Spleen (tissue), 11 donors: ENCODE measurements around the gene PRIM2. TPM values are rescaled to one million over a fixed set of nuclear protein-coding genes. Genes with fewer than 3 reads are reported as not detected.
A peak's percentile ranks its signal among the peaks of the same experiment; 100 is the strongest.
"Not testable (repeated sequence)": the region's sequence is repeated elsewhere in the genome, so short reads cannot be mapped to it uniquely, and the experiment has no call there.

Source experiments
- DNase-seq: peaks from one replicate; pipeline ENCODE4 v3.0.0-alpha.2; 2020
- H3K27ac ChIP-seq, 8 donors: fragments of 200-600 bp; sonication (generic) in 7 of 8; 1 replicate in 4 of 8; 2 replicates in 4 of 8; pipeline versions ENCODE4 v1.5.0 to v1.8.0; 2016 to 2021; ENCODE audit warnings: inconsistent platforms in 4 of 8, mild to moderate bottlenecking in 4 of 8, moderate library complexity in 1 of 8
- H3K27me3 ChIP-seq, 7 donors: fragments of 200-600 bp; sonication (generic) in 6 of 7; replicated peaks in 1 of 7; 1 replicate in 4 of 7; 2 replicates in 3 of 7; pipeline versions ENCODE4 v1.5.0 to v1.8.0; 2016 to 2021; ENCODE audit warnings: inconsistent platforms in 3 of 7, mild to moderate bottlenecking in 1 of 7
- H3K36me3 ChIP-seq, 6 donors: fragments of 200-600 bp; sonication (generic) in 5 of 6; 1 replicate in 4 of 6; 2 replicates in 2 of 6; pipeline versions ENCODE4 v1.5.0 to v1.8.0; 2016 to 2021; ENCODE audit warnings: inconsistent platforms in 2 of 6
- H3K4me1 ChIP-seq, 6 donors: fragments of 200-600 bp; sonication (generic) in 5 of 6; 1 replicate in 3 of 6; 2 replicates in 3 of 6; pipeline versions ENCODE4 v1.5.0 to v1.8.0; 2016 to 2021; ENCODE audit warnings: inconsistent platforms in 3 of 6
- H3K4me3 ChIP-seq, 8 donors: fragments of 200-600 bp; sonication (generic) in 7 of 8; 1 replicate in 4 of 8; 2 replicates in 4 of 8; pipeline versions ENCODE4 v1.5.0 to v1.8.0; 2016 to 2021; ENCODE audit warnings: inconsistent platforms in 4 of 8, mild to moderate bottlenecking in 4 of 8, moderate library complexity in 2 of 8
- H3K9me3 ChIP-seq, 8 donors: fragments of 200-600 bp; sonication (generic) in 7 of 8; 1 replicate in 4 of 8; 2 replicates in 4 of 8; pipeline versions ENCODE4 v1.5.0 to v1.8.0; 2016 to 2021; ENCODE audit warnings: inconsistent platforms in 4 of 8
- CTCF ChIP-seq, 11 experiments: fragments of 200-600 bp in 7 of 11; fragments of 450-650 bp in 4 of 11; sonication (generic) in 4 of 11; IDR thresholded peaks in 8 of 11; conservative IDR thresholded peaks in 3 of 11; 1 replicate in 7 of 11; 2 replicates in 4 of 11; pipeline versions ENCODE4 v1.4.0 to v1.8.0; 2016 to 2021; ENCODE audit warnings: antibody characterized with exemption in 11 of 11, inconsistent platforms in 4 of 11, mild to moderate bottlenecking in 1 of 11
- POLR2A ChIP-seq, 3 donors: fragments of 450-650 bp; IDR thresholded peaks; one replicate each; pipeline ENCODE4 v1.5.1; 2017; ENCODE audit warnings: antibody characterized with exemption in 3 of 3, mild to moderate bottlenecking in 1 of 3
- POLR2AphosphoS5 ChIP-seq, 3 donors: sonication (generic); formaldehyde crosslinking; IDR thresholded peaks; one replicate each; pipeline ENCODE4 v1.5.1; 2017; ENCODE audit warnings: antibody characterized with exemption in 3 of 3
- WGBS, 5 donors: extraction: QIAGEN DNeasy Blood & Tissue Kit in 3 of 5; methylation state at CpG; one replicate each; pipeline versions ENCODE4 v1.1.5 to v1.1.7; 2013 to 2018; 5-methylcytosine and 5-hydroxymethylcytosine counted together
- intact Hi-C: fragments of 100-400 bp; cut with DNase I; formaldehyde crosslinking; loops from one replicate; pipeline ENCODE4 v1.15.0; 2023; ENCODE audit warnings: low total_unique reads
- polyA plus RNA-seq, 3 donors: library from polyadenylated mRNA; stranded (reverse); fragments of 200-250 nt; gene quantifications; one replicate each; pipeline ENCODE4 v1.2.1, GENCODE V29; 2013
- total RNA-seq, 7 donors: library from RNA; depleted of rRNA in 3 of 7; stranded (reverse); fragments of >200 nt in 3 of 7; fragmentation: NEBNext Ultra II Directional in 4 of 7; extraction: Animal tissue kit (Norgen Biotek cat#: 25700) in 4 of 7; gene quantifications; one replicate each; pipeline versions ENCODE4 v1.1.0 to v1.2.1, GENCODE V29; 2016 to 2021
- donor health status: healthy with polysubstance abuse.
- donor health status: DM: no; HTN: no; CAD: no; lungs with moderate emphysema.
- donor health status: DM: no; HTN: no; CAD: no.
- donor health status: Bipolar disorder and iron deficiency.
- donor health status: healthy.
- donor health status: DM: no; HTN: no; CAD: no.
- donor health status: DM: yes; HTN: yes; CAD: no.

Gene PRIM2
- total and polyA plus RNA-seq, 10 donors, result 6.0 to 20.2 (median 13.9) TPM

GRCh38 chr6:57421503-57421902 is 104.1 kb downstream of the PRIM2 start:
- Histone ChIP-seq H3K36me3 (peaks cover 0 to 2% (median 0%) of the 10 kb centered on the region in 6 donors), H3K9me3 (peaks cover 0 to 2% (median 0%) of the 10 kb centered on the region in 8 donors), H3K4me3 (no peak overlapping the region), H3K4me1 (peaks cover 0 to 9% (median 5%) of the 10 kb centered on the region in 6 donors), H3K27me3 (no peaks in the 10 kb centered on the region), H3K27ac (no peak overlapping the region)
- intact Hi-C loops, result no loop called here
- no peak for DNase-seq
- no peak for TF ChIP-seq CTCF (IDR thresholded peaks at IDR 0.05 in 8 of 11, conservative IDR thresholded peaks at IDR 0.05 in 3 of 11)
- TF ChIP-seq POLR2AphosphoS5 (IDR thresholded peaks at IDR 0.05), result no peak
- TF ChIP-seq POLR2A (IDR thresholded peaks at IDR 0.05), result no peak

- H3K9me3 ChIP-seq, result no peaks in the 10 kb centered on the region
- H3K36me3 ChIP-seq, result no peaks in the 10 kb centered on the region
- no peak overlapping the region for H3K4me3 ChIP-seq
- peaks cover 0 to 9% (median 5%) of the 10 kb centered on the region in 6 donors for H3K4me1 ChIP-seq
- intact Hi-C loops, result no loop called here
- H3K27ac ChIP-seq, result no peak overlapping the region
- 90 to 96% (median 92%) methylated on average over 5 of the region's 5 CpGs for WGBS, 5 donors
- H3K27me3 ChIP-seq, result no peaks in the 10 kb centered on the region
- no peak for DNase-seq
- TF ChIP-seq POLR2AphosphoS5 (IDR thresholded peaks at IDR 0.05), result no peak
- TF ChIP-seq CTCF (IDR thresholded peaks at IDR 0.05 in 8 of 11, conservative IDR thresholded peaks at IDR 0.05 in 3 of 11), result no peak
- TF ChIP-seq POLR2A (IDR thresholded peaks at IDR 0.05), result no peak
Observed at GRCh38 chr6:57423468-57423867, 106.0 kb downstream of the PRIM2 start.

- DNase-seq, H3K4me3 ChIP-seq, intact Hi-C loops, H3K9me3 ChIP-seq, H3K36me3 ChIP-seq, H3K27me3 ChIP-seq: not testable (repeated sequence)
- peak overlapping the region in 2 of 8 donors; percentile 8 to 62 for H3K27ac ChIP-seq
- peaks cover 3 to 43% (median 27%) of the 10 kb centered on the region in 6 donors for H3K4me1 ChIP-seq
Observed at GRCh38 chr6:57431742-57432141, 114.3 kb downstream of the PRIM2 start.

- DNase-seq, result no peak
- Histone ChIP-seq H3K4me1 (peaks cover 3 to 43% (median 27%) of the 10 kb centered on the region in 6 donors), H3K9me3 (no peaks in the 10 kb centered on the region), H3K36me3 (no peaks in the 10 kb centered on the region), H3K4me3 (no peak overlapping the region), H3K27me3 (no peaks in the 10 kb centered on the region), H3K27ac (peak overlapping the region in 2 of 8 donors; percentile 8 to 62)
- no peak for TF ChIP-seq CTCF (IDR thresholded peaks at IDR 0.05 in 8 of 11, conservative IDR thresholded peaks at IDR 0.05 in 3 of 11)
- no peak for TF ChIP-seq POLR2AphosphoS5 (IDR thresholded peaks at IDR 0.05)
- TF ChIP-seq POLR2A (IDR thresholded peaks at IDR 0.05), result no peak
- 21 to 42% (median 38%) methylated on average over 2 of the region's 2 CpGs for WGBS, 5 donors
- intact Hi-C loops, result no loop called here
Observed at GRCh38 chr6:57432157-57432556, 114.7 kb downstream of the PRIM2 start.
